PC-3 (cell line): Measurements from ENCODE around the gene PLEKHN1.

ENCODE experiments used
- EZH2 ChIP-seq: fragments of 300-600 bp; sonication (generic); IDR thresholded peaks from one replicate; pipeline ENCODE4 v1.6.1; 2017; ENCODE audit warnings: antibody characterized with exemption, mild to moderate bottlenecking, low read length; ENCODE audit not compliant: unreplicated experiment
- TF ChIP-seq, protein P1 (sequence below): fragments of 300-600 bp; sonication (generic); conservative IDR thresholded peaks from 2 replicates; pipeline ENCODE4 v1.5.1; 2017; ENCODE audit warnings: antibody characterized with exemption, low read depth, mild to moderate bottlenecking, low read length

DNA sequence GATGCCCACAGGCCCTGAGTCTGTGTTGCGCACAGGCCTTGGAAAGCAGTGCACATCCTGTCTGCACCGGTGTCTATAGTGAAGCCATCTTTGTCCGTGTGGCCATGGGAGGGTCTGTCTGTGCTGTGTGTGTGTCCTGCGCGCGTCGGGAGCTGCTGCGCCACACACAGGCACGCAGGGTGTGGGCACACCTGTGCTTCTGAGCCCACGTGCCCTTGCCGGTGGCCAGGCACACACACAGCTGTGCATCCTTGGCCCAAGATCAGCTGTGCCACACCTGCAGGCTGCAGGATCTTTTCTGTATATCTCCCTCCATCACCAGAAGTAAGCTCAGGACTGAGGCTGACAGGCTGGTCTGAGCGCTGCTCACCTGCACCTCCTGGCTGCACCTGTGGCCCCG, 45.8 kb upstream of the PLEKHN1 start:
- TF ChIP-seq, protein P1, sequence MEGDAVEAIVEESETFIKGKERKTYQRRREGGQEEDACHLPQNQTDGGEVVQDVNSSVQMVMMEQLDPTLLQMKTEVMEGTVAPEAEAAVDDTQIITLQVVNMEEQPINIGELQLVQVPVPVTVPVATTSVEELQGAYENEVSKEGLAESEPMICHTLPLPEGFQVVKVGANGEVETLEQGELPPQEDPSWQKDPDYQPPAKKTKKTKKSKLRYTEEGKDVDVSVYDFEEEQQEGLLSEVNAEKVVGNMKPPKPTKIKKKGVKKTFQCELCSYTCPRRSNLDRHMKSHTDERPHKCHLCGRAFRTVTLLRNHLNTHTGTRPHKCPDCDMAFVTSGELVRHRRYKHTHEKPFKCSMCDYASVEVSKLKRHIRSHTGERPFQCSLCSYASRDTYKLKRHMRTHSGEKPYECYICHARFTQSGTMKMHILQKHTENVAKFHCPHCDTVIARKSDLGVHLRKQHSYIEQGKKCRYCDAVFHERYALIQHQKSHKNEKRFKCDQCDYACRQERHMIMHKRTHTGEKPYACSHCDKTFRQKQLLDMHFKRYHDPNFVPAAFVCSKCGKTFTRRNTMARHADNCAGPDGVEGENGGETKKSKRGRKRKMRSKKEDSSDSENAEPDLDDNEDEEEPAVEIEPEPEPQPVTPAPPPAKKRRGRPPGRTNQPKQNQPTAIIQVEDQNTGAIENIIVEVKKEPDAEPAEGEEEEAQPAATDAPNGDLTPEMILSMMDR = no peak
- TF ChIP-seq EZH2 = no peak
